OCI-LY7 (cell line): ENCODE measurements around the gene PBX1. TPM values are rescaled to one million over a fixed set of nuclear protein-coding genes. Genes with fewer than 3 reads are reported as not detected.

Experiments
- BruUV-seq: library from RNA; stranded (reverse); fragments of 400-500 nt; replicated peaks from 2 replicates; lab custom pipeline; 2021; lab: Mats Ljungman, UMichigan
- CTCF ChIA-PET: fragments of 300-600 bp; sonication (Branson Sonifier 250); formaldehyde crosslinking; loops from one replicate; lab custom pipeline; 2022; ENCODE audit warnings: antibody characterized with exemption; ENCODE audit not compliant: unreplicated experiment; lab: Charles Lee
- POLR2A ChIA-PET: fragments of 300-600 bp; sonication (Branson Sonifier 250); formaldehyde crosslinking; loops from one replicate; lab custom pipeline; 2022; ENCODE audit warnings: antibody characterized with exemption; lab: Charles Lee
- DNase-seq: peaks from one replicate; pipeline ENCODE4 v3.0.0-alpha.2; 2015; ENCODE audit warnings: low spot score
- H2AFZ ChIP-seq: fragments of 200-600 bp; sonication (generic), shearing (Covaris generic); 2 replicates; pipeline ENCODE4 v1.6.1; 2014; ENCODE audit warnings: mild to moderate bottlenecking, antibody characterized with exemption, low read length, moderate library complexity
- H3K27ac ChIP-seq: fragments of 200-600 bp; sonication (generic); 2 replicates; pipeline ENCODE4 v1.5.1; 2014; ENCODE audit warnings: mixed run types, low read depth, mild to moderate bottlenecking, moderate library complexity, low read length, inconsistent platforms; ENCODE audit not compliant: poor library complexity, severe bottlenecking
- H3K36me3 ChIP-seq: fragments of 200-600 bp; sonication (generic); 2 replicates; pipeline ENCODE4 v1.6.1; 2014; ENCODE audit warnings: mild to moderate bottlenecking, antibody characterized with exemption, low read length, moderate library complexity, mixed read lengths; ENCODE audit not compliant: insufficient read depth
- H3K4me1 ChIP-seq: fragments of 200-600 bp; sonication (generic); 2 replicates; pipeline ENCODE4 v1.5.1; 2014; ENCODE audit warnings: mild to moderate bottlenecking, low read length; ENCODE audit not compliant: insufficient read depth, poor library complexity, severe bottlenecking
- H3K4me2 ChIP-seq: fragments of 200-600 bp; sonication (generic); 2 replicates; pipeline ENCODE4 v1.6.1; 2014; ENCODE audit warnings: mild to moderate bottlenecking, low read length
- H3K4me3 ChIP-seq: fragments of 200-600 bp; sonication (generic); 2 replicates; pipeline ENCODE4 v1.5.1; 2014; ENCODE audit warnings: mild to moderate bottlenecking, low read depth, low read length; ENCODE audit not compliant: poor library complexity, severe bottlenecking
- H3K79me2 ChIP-seq: fragments of 200-600 bp; sonication (generic); 2 replicates; pipeline ENCODE4 v1.6.1; 2016; ENCODE audit warnings: low read depth, mild to moderate bottlenecking, low read length, moderate library complexity, mixed read lengths; ENCODE audit not compliant: insufficient read depth
- H3K9me2 ChIP-seq: fragments of 200-600 bp; sonication (generic); 2 replicates; pipeline ENCODE4 v1.6.1; 2016; ENCODE audit warnings: mild to moderate bottlenecking, low read length, mixed read lengths; ENCODE audit not compliant: insufficient read depth
- H3K9me3 ChIP-seq: fragments of 200-600 bp; sonication (generic); 2 replicates; pipeline ENCODE4 v1.6.1; 2014; ENCODE audit warnings: mild to moderate bottlenecking, mixed run types, low read length, mixed read lengths
- H4K20me1 ChIP-seq: fragments of 200-600 bp; sonication (generic); 2 replicates; pipeline ENCODE4 v1.6.1; 2014; ENCODE audit warnings: mild to moderate bottlenecking, antibody characterized with exemption, low read length, moderate library complexity, mixed read lengths; ENCODE audit not compliant: insufficient read depth
- EZH2phosphoT487 ChIP-seq: fragments of 200-600 bp; sonication (generic); IDR thresholded peaks from 2 replicates; pipeline ENCODE4 v1.6.1; 2018; ENCODE audit warnings: low read depth, borderline replicate concordance, mild to moderate bottlenecking, mixed run types, antibody characterized with exemption, low read length, moderate library complexity, mixed read lengths
- intact Hi-C: fragments of 100-400 bp; cut with micrococcal nuclease; formaldehyde crosslinking; loops from one replicate; pipeline ENCODE4 v1.10.0; 2022; ENCODE audit not compliant: unreplicated experiment
- total RNA-seq, 2 experiments: library from RNA; depleted of rRNA in 1 of 2; stranded (reverse); fragments of >200 nt in 1 of 2; shearing (Covaris generic) in 1 of 2; gene quantifications; 2 replicates each; pipeline ENCODE4 v1.2.3, GENCODE V29; 2014 to 2022
- TF ChIP-seq, protein P1 (sequence below): fragments of 200-600 bp; sonication (generic); conservative IDR thresholded peaks from 2 replicates; pipeline ENCODE4 v1.5.1; 2014; ENCODE audit warnings: mild to moderate bottlenecking, antibody characterized with exemption, low read length, moderate library complexity, mixed read lengths

The PBX1 gene
- total RNA-seq, 2 experiments from 2014 or later, result not detected

DNA sequence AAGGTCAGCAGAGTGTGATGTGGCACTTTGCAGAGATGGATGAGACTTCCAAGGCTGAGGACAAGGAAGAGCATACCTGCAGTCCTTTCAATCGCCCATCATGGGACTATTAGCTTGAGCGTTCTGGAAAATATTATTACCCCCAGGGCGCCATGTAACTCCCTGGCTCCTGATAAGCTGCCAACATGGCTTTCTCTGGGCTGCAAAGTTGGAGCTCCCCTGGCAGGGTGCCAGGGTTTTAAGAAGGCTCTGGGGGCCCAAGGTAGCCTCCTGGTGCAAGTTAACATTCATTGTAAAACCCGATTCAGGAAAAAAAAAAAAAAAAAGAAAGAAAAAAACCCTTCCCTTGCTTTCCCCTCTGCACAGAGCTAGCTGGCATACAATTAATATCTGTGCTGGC, 196.7 kb downstream of the PBX1 start:
- TF ChIP-seq, protein P1, sequence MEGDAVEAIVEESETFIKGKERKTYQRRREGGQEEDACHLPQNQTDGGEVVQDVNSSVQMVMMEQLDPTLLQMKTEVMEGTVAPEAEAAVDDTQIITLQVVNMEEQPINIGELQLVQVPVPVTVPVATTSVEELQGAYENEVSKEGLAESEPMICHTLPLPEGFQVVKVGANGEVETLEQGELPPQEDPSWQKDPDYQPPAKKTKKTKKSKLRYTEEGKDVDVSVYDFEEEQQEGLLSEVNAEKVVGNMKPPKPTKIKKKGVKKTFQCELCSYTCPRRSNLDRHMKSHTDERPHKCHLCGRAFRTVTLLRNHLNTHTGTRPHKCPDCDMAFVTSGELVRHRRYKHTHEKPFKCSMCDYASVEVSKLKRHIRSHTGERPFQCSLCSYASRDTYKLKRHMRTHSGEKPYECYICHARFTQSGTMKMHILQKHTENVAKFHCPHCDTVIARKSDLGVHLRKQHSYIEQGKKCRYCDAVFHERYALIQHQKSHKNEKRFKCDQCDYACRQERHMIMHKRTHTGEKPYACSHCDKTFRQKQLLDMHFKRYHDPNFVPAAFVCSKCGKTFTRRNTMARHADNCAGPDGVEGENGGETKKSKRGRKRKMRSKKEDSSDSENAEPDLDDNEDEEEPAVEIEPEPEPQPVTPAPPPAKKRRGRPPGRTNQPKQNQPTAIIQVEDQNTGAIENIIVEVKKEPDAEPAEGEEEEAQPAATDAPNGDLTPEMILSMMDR, result no peak
- no peak for TF ChIP-seq EZH2phosphoT487
- ChIA-PET POLR2A (interaction anchor here (0.7 to 1.6 kb wide), 3 partner anchors 17 to 116 kb away, joined by 3 to 4 read pairs (median 3); no protein-coding TSS in a partner anchor), CTCF (no interaction called here)
- intact Hi-C loops, result no loop called here
- H3K27ac ChIP-seq, result no peak overlapping the region
- no peaks in the 10 kb centered on the region for H3K79me2 ChIP-seq
- no peaks in the 10 kb centered on the region for H3K9me2 ChIP-seq
- H3K4me3 ChIP-seq, result no peak overlapping the region
- BruUV-seq, result no TSS peak
- H3K4me1 ChIP-seq, result no peaks in the 10 kb centered on the region
- no peak for DNase-seq
- no peak overlapping the region for H3K4me2 ChIP-seq
- H3K9me3 ChIP-seq, result no peaks in the 10 kb centered on the region
- no peaks in the 10 kb centered on the region for H3K36me3 ChIP-seq
- no peak overlapping the region for H2AFZ ChIP-seq
- H4K20me1 ChIP-seq, result no peaks in the 10 kb centered on the region

DNA sequence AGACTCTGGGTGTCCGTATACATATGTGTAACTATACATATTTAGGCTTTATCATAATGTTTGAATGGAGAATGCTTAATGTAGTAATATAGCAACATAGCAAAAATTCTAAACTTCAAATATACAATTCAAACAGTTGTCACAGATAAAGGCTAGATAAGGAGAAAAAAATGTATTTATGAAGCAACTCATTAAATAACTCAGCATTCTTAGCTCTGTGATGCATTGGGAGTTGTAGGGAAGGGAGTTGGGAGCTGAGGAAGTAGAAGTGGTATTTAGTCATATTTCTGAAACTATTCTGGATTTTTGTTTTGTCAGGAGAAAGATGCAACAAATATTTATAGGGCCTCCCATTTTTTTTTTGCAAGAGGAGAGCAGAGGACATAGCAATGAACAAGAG, 197.8 kb downstream of the PBX1 start:
- no peaks in the 10 kb centered on the region for H3K9me3 ChIP-seq
- no peaks in the 10 kb centered on the region for H3K4me1 ChIP-seq
- no TSS peak for BruUV-seq
- H3K4me2 ChIP-seq, result no peak overlapping the region
- H3K27ac ChIP-seq, result no peak overlapping the region
- ChIA-PET POLR2A (interaction anchor here (0.5 to 1.6 kb wide), 4 partner anchors 18 to 1100 kb away, joined by 3 read pairs; no protein-coding TSS in a partner anchor), CTCF (no interaction called here)
- no peak overlapping the region for H3K4me3 ChIP-seq
- DNase-seq, result no peak
- no peaks in the 10 kb centered on the region for H3K36me3 ChIP-seq
- intact Hi-C loops, result no loop called here
- no peaks in the 10 kb centered on the region for H4K20me1 ChIP-seq
- H3K9me2 ChIP-seq, result no peaks in the 10 kb centered on the region
- H3K79me2 ChIP-seq, result no peaks in the 10 kb centered on the region
- no peak for TF ChIP-seq EZH2phosphoT487
- TF ChIP-seq, protein P1, result no peak
- H2AFZ ChIP-seq, result no peak overlapping the region

DNA sequence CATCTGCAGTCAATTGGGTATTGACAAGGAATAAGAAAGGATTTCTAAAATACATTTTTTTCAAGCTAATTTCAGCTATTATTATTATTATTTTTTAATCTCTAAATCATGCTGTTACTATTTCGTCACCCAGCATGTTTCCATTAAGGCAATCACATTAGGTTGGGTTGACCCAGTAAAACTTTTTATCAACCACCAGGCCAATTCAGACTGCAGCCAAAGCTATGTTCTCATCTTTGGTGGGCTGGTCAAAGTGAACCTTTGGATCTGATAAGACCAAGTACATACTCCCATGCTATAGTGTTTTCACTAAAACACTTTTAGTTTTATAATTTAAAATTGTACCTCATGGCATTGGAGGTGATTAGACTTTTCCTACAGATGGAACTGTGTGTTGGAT, 198.6 kb downstream of the PBX1 start:
- DNase-seq, result no peak
- no peaks in the 10 kb centered on the region for H4K20me1 ChIP-seq
- intact Hi-C loops, result no loop called here
- H3K9me2 ChIP-seq, result no peaks in the 10 kb centered on the region
- H3K4me2 ChIP-seq, result no peak overlapping the region
- H3K9me3 ChIP-seq, result no peaks in the 10 kb centered on the region
- H3K27ac ChIP-seq, result no peak overlapping the region
- H3K79me2 ChIP-seq, result no peaks in the 10 kb centered on the region
- no peak overlapping the region for H3K4me3 ChIP-seq
- ChIA-PET POLR2A (no interaction called here), CTCF (no interaction called here)
- no peaks in the 10 kb centered on the region for H3K36me3 ChIP-seq
- TF ChIP-seq EZH2phosphoT487, result no peak
- TF ChIP-seq, protein P1, result no peak
- H2AFZ ChIP-seq, result no peak overlapping the region
- no peaks in the 10 kb centered on the region for H3K4me1 ChIP-seq
- no TSS peak for BruUV-seq
